H1 (cell line): ENCODE results near the gene PDE8B. TPM values are rescaled to one million over a fixed set of nuclear protein-coding genes. Genes with fewer than 3 reads are reported as not detected.

ENCODE experiments used
- CTCF ChIA-PET: fragments of 300-600 bp; sonication (Branson Sonifier 250); formaldehyde crosslinking; loops from one replicate; lab custom pipeline; 2021; ENCODE audit not compliant: partially characterized antibody; lab: Charles Lee
- POLR2A ChIA-PET: fragments of 300-600 bp; sonication (Branson Sonifier 250); formaldehyde crosslinking; loops from one replicate; lab custom pipeline; 2021; ENCODE audit warnings: inconsistent platforms; ENCODE audit not compliant: partially characterized antibody; lab: Charles Lee
- DNase-seq, 2 experiments: peaks; one replicate each; pipeline versions ENCODE4 v3.0.0 to v3.0.0-alpha.2; 2010 to 2022; ENCODE audit warnings: low spot score in 2 of 2, low read depth in 1 of 2, mixed read lengths in 1 of 2
- FAIRE-seq: peaks from 2 replicates; lab custom pipeline; 2011; peaks lifted over from hg19 to GRCh38; lab: Jason Lieb, UNC
- H2AFZ ChIP-seq: 2 replicates; pipeline ENCODE4 v1.8.1; 2012; ENCODE audit warnings: low read length, inconsistent platforms
- H2AK5ac ChIP-seq: 2 replicates; pipeline ENCODE4 v1.6.1; 2013; ENCODE audit warnings: low read depth, low read length
- H2BK120ac ChIP-seq: replicated peaks from 2 replicates; pipeline ENCODE3; 2013; ENCODE audit warnings: low read depth, low read length, inconsistent platforms
- H2BK12ac ChIP-seq: 2 replicates; pipeline ENCODE4 v1.6.1; 2013; ENCODE audit warnings: low read depth, low read length
- H2BK15ac ChIP-seq: 2 replicates; pipeline ENCODE4 v1.6.1; 2013; ENCODE audit warnings: low read length
- H2BK20ac ChIP-seq: 2 replicates; pipeline ENCODE4 v1.6.1; 2013; ENCODE audit warnings: low read length
- H2BK5ac ChIP-seq: 2 replicates; pipeline ENCODE4 v1.6.1; 2013; ENCODE audit warnings: low read depth, low read length
- H3K14ac ChIP-seq: 2 replicates; pipeline ENCODE4 v1.6.1; 2013; ENCODE audit warnings: inconsistent platforms; ENCODE audit not compliant: insufficient read length
- H3K18ac ChIP-seq: 2 replicates; pipeline ENCODE4 v1.6.1; 2013; ENCODE audit warnings: low read length; ENCODE audit errors: extremely low read depth
- H3K23ac ChIP-seq: 2 replicates; pipeline ENCODE4 v1.6.1; 2013; ENCODE audit warnings: inconsistent platforms; ENCODE audit not compliant: insufficient read length
- H3K23me2 ChIP-seq: 2 replicates; pipeline ENCODE4 v1.6.1; 2013; ENCODE audit warnings: low read depth, low read length
- H3K27ac ChIP-seq: 2 replicates; pipeline ENCODE4 v1.6.1; 2011; ENCODE audit warnings: low read depth, low read length, inconsistent platforms
- H3K27me3 ChIP-seq, 4 experiments: replicated peaks in 1 of 4; 1 replicate in 1 of 4; 2 replicates in 3 of 4; pipeline versions ENCODE4 v1.6.1 to v1.8.1; 2011 to 2013; ENCODE audit warnings: low read length in 3 of 4, mild to moderate bottlenecking in 3 of 4, inconsistent platforms in 2 of 4, mixed read lengths in 2 of 4, moderate library complexity in 1 of 4; ENCODE audit not compliant: control insufficient read depth in 3 of 4, insufficient read depth in 3 of 4; ENCODE audit errors: extremely low read depth in 1 of 4
- H3K36me3 ChIP-seq, 4 experiments: 2 replicates each; pipeline versions ENCODE4 v1.6.1 to v1.8.1; 2011 to 2013; ENCODE audit warnings: mild to moderate bottlenecking in 4 of 4, low read length in 3 of 4, moderate library complexity in 2 of 4, control low read depth in 1 of 4, inconsistent platforms in 1 of 4; ENCODE audit not compliant: insufficient read depth in 4 of 4, control insufficient read depth in 2 of 4
- H3K4ac ChIP-seq: replicated peaks from 2 replicates; pipeline ENCODE3; 2013; ENCODE audit warnings: low read length, low read depth, mixed read lengths, inconsistent platforms; ENCODE audit not compliant: insufficient read length
- H3K4me1 ChIP-seq, 4 experiments: replicated peaks in 1 of 4; 1 replicate in 1 of 4; 2 replicates in 3 of 4; pipeline versions ENCODE4 v1.6.1 to v1.8.1; 2011 to 2013; ENCODE audit warnings: low read length in 3 of 4, inconsistent platforms in 2 of 4, mixed read lengths in 1 of 4; ENCODE audit not compliant: insufficient read depth in 4 of 4, control insufficient read depth in 3 of 4
- H3K4me2 ChIP-seq, 2 experiments: 2 replicates each; pipeline versions ENCODE4 v1.6.1 to v1.8.1; 2011 to 2013; ENCODE audit warnings: low read depth in 2 of 2, low read length in 2 of 2, control low read depth in 1 of 2, inconsistent platforms in 1 of 2, mild to moderate bottlenecking in 1 of 2; ENCODE audit not compliant: insufficient read depth in 1 of 2
- H3K4me3 ChIP-seq, 4 experiments: fragments of 200-600, 300-600 bp in 1 of 4; sonication (generic), shearing (Covaris generic), sonication (Bioruptor Twin) in 1 of 4; 2 replicates each; pipeline versions ENCODE4 v1.5.1 to v1.8.1; 2011 to 2016; ENCODE audit warnings: low read length in 4 of 4, low read depth in 3 of 4, control low read depth in 2 of 4, inconsistent platforms in 2 of 4, mild to moderate bottlenecking in 2 of 4, mixed read lengths in 1 of 4, moderate library complexity in 1 of 4; ENCODE audit not compliant: insufficient read depth in 2 of 4; ENCODE audit errors: extremely low read depth in 1 of 4
- H3K56ac ChIP-seq: replicated peaks from 2 replicates; pipeline ENCODE3; 2013; ENCODE audit warnings: low read depth, mild to moderate bottlenecking, mixed read lengths, low read length, inconsistent platforms; ENCODE audit not compliant: insufficient read length
- H3K79me1 ChIP-seq: 2 replicates; pipeline ENCODE4 v1.6.1; 2013; ENCODE audit warnings: low read depth, low read length, control low read depth
- H3K79me2 ChIP-seq, 2 experiments: 2 replicates each; pipeline versions ENCODE4 v1.6.1 to v1.8.1; 2012 to 2013; ENCODE audit warnings: low read length in 2 of 2, mild to moderate bottlenecking in 2 of 2, inconsistent platforms in 1 of 2; ENCODE audit not compliant: insufficient read depth in 2 of 2, control insufficient read depth in 1 of 2
- H3K9ac ChIP-seq, 4 experiments: replicated peaks in 1 of 4; 1 replicate in 1 of 4; 2 replicates in 3 of 4; pipeline versions ENCODE4 v1.6.1 to v1.8.1; 2011 to 2013; ENCODE audit warnings: low read depth in 3 of 4, low read length in 3 of 4, control low read depth in 2 of 4, mild to moderate bottlenecking in 2 of 4, moderate library complexity in 2 of 4, inconsistent platforms in 1 of 4; ENCODE audit errors: extremely low read depth in 1 of 4
- H3K9me3 ChIP-seq, 2 experiments: 2 replicates each; pipeline versions ENCODE4 v1.6.1 to v1.8.1; 2012 to 2013; ENCODE audit warnings: mild to moderate bottlenecking in 2 of 2, moderate library complexity in 2 of 2, control low read depth in 1 of 2, inconsistent platforms in 1 of 2, low read depth in 1 of 2, low read length in 1 of 2, mixed read lengths in 1 of 2; ENCODE audit not compliant: insufficient read depth in 2 of 2
- H4K20me1 ChIP-seq, 2 experiments: replicated peaks in 1 of 2; 2 replicates each; pipeline versions ENCODE3 to v1.8.1; 2011 to 2013; ENCODE audit warnings: inconsistent platforms in 2 of 2, low read length in 2 of 2, mild to moderate bottlenecking in 1 of 2; ENCODE audit not compliant: insufficient read depth in 2 of 2, control insufficient read depth in 1 of 2
- H4K5ac ChIP-seq: 2 replicates; pipeline ENCODE4 v1.6.1; 2013; ENCODE audit warnings: low read length, low read depth, mixed read lengths, inconsistent platforms; ENCODE audit not compliant: insufficient read length
- H4K8ac ChIP-seq: 2 replicates; pipeline ENCODE4 v1.8.0; 2013; ENCODE audit warnings: mild to moderate bottlenecking, moderate library complexity, low read length, inconsistent platforms; ENCODE audit not compliant: insufficient read depth; ENCODE audit errors: extremely low read depth
- H4K91ac ChIP-seq: replicated peaks from 2 replicates; pipeline ENCODE3; 2013; ENCODE audit warnings: low read length, mixed read lengths, inconsistent platforms; ENCODE audit not compliant: insufficient read length
- E2F6 ChIP-seq: IDR thresholded peaks from 2 replicates; pipeline ENCODE4 v1.6.1; 2012; ENCODE audit warnings: inconsistent platforms
- FOSL1 ChIP-seq: IDR thresholded peaks from 2 replicates; pipeline ENCODE4 v1.6.1; 2011; ENCODE audit warnings: mild to moderate bottlenecking, low read depth, low read length, moderate library complexity; ENCODE audit not compliant: insufficient read depth
- HDAC2 ChIP-seq, 2 experiments: fragments of 300-600 bp in 1 of 2; sonication (generic) in 1 of 2; IDR thresholded peaks; 2 replicates each; pipeline ENCODE4 v1.6.1; 2011 to 2012; ENCODE audit warnings: low read depth in 2 of 2, low read length in 2 of 2, mild to moderate bottlenecking in 2 of 2, moderate library complexity in 2 of 2, borderline replicate concordance in 1 of 2, inconsistent platforms in 1 of 2
- HDAC6 ChIP-seq: IDR thresholded peaks from one replicate; pipeline ENCODE4 v1.7.1; 2012; ENCODE audit warnings: low read depth, mild to moderate bottlenecking, inconsistent platforms, low read length, moderate library complexity
- MAFK ChIP-seq: IDR thresholded peaks from 2 replicates; pipeline ENCODE4 v1.6.1; 2012; ENCODE audit warnings: low read depth, mild to moderate bottlenecking, improper control_type of control experiment, low read length
- PHF8 ChIP-seq: fragments of 200-600 bp; sonication (generic); conservative IDR thresholded peaks from 2 replicates; pipeline ENCODE4 v1.7.1; 2012; ENCODE audit warnings: low read depth, mild to moderate bottlenecking, inconsistent platforms, low read length, moderate library complexity
- POLR2A ChIP-seq, 2 experiments: IDR thresholded peaks; 1 replicate in 1 of 2; 2 replicates in 1 of 2; pipeline ENCODE4 v1.6.1; 2011; ENCODE audit warnings: low read depth in 2 of 2, low read length in 2 of 2, mild to moderate bottlenecking in 2 of 2; ENCODE audit errors: control extremely low read depth in 1 of 2
- SP1 ChIP-seq: IDR thresholded peaks from 2 replicates; pipeline ENCODE4 v1.6.1; 2011; ENCODE audit warnings: low read depth, low read length
- SP2 ChIP-seq: IDR thresholded peaks from 2 replicates; pipeline ENCODE4 v1.6.1; 2012; ENCODE audit warnings: mild to moderate bottlenecking, low read length, inconsistent platforms
- YY1 ChIP-seq: IDR thresholded peaks from 2 replicates; pipeline ENCODE4 v1.6.1; 2011; ENCODE audit warnings: low read depth, mild to moderate bottlenecking, low read length
- WGBS, 2 experiments: shearing (Covaris generic) in 1 of 2; methylation state at CpG; one replicate each; pipeline versions ENCODE4 v1.1.6 to v1.1.7; 2013 to 2015; ENCODE audit warnings: low lambda C conversion rate in 2 of 2, mixed read lengths in 2 of 2, inconsistent platforms in 1 of 2, low coverage in 1 of 2, missing lambda C conversion rate in 1 of 2; ENCODE audit not compliant: insufficient replicate concordance in 2 of 2, insufficient coverage in 1 of 2, insufficient read length in 1 of 2; ENCODE audit errors: extremely low coverage in 1 of 2, missing lambda C conversion rate in 1 of 2; 5-methylcytosine and 5-hydroxymethylcytosine counted together
- polyA plus RNA-seq, 7 experiments: library from polyadenylated mRNA; depleted of rRNA in 3 of 7; stranded (reverse) in 5 of 7; unstranded in 2 of 7; fragments of >200 nt in 5 of 7; fragments of 200-250 nt in 2 of 7; gene quantifications; 1 replicate in 5 of 7; 2 replicates in 1 of 7; 4 replicates in 1 of 7; pipeline versions ENCODE4 v1.2.1 to v1.2.3, GENCODE V29; 2011 to 2013; ENCODE audit warnings: missing spikeins in 2 of 7, mixed read lengths in 2 of 7
- total RNA-seq: library from RNA; stranded (reverse); fragmentation: NEBNext Ultra II Directional; extraction: Animal tissue kit (Norgen Biotek cat#: 25700); gene quantifications from 2 replicates; pipeline ENCODE4 v1.2.1, GENCODE V29; 2021

PDE8B gene
- total and polyA plus RNA-seq, 2 of the 8 experiments (the other 6 are each of a cell fraction or from before 2014, with no cell fraction given), result 0.32 to 1.1 TPM

- peak overlapping the region in 1 of 2 experiments; percentile 24; a peak in 2 of 4 replicates for H3K4me2 ChIP-seq
- H2BK15ac ChIP-seq, result no peak overlapping the region
- no peak overlapping the region for H3K23ac ChIP-seq
- H4K91ac ChIP-seq, result no peak overlapping the region
- DNase-seq (no peak), FAIRE-seq (no peak)
- no peaks in the 10 kb centered on the region for H4K20me1 ChIP-seq
- H3K4me1 ChIP-seq, result peaks cover 0 to 9% (median 7%) of the 10 kb centered on the region in 4 experiments; a peak in 4 of 7 replicates
- WGBS, 2 experiments, result 73% methylated on average over 5 of the region's 5 CpGs; no CpG with 5 or more reads in 1 of the 2 experiments
- no peak overlapping the region for H3K18ac ChIP-seq
- no peak overlapping the region for H3K56ac ChIP-seq
- ChIA-PET CTCF (interaction anchor here (1.0 kb wide), 3 partner anchors 9 to 93 kb away, joined by 3 to 5 read pairs (median 3); no protein-coding TSS in a partner anchor), POLR2A (interaction anchor here (1.1 kb wide), 1 partner anchor 15 kb away, joined by 4 read pairs; no protein-coding TSS in a partner anchor)
- no peak overlapping the region for H3K9ac ChIP-seq
- no peaks in the 10 kb centered on the region for H3K79me2 ChIP-seq
- H4K8ac ChIP-seq, result no peak overlapping the region
- H3K9me3 ChIP-seq, result no peaks in the 10 kb centered on the region
- no peak overlapping the region for H3K27ac ChIP-seq
- no peaks in the 10 kb centered on the region for H3K27me3 ChIP-seq
- H2AFZ ChIP-seq, result 0 out of 2 replicates have a peak overlapping the region, but pooled peaks have one; percentile 27
- no peak overlapping the region for H3K4me3 ChIP-seq
- H2AK5ac ChIP-seq, result no peak overlapping the region
- H2BK5ac ChIP-seq, result no peak overlapping the region
- no peak overlapping the region for H3K4ac ChIP-seq
- no peak overlapping the region for H4K5ac ChIP-seq
- H3K36me3 ChIP-seq, result no peaks in the 10 kb centered on the region
- H3K79me1 ChIP-seq, result no peaks in the 10 kb centered on the region
- H3K14ac ChIP-seq, result no peak overlapping the region
- no peak overlapping the region for H2BK12ac ChIP-seq
- H2BK20ac ChIP-seq, result no peak overlapping the region
- no peaks in the 10 kb centered on the region; the same call in 1 of the 2 replicates for H3K23me2 ChIP-seq
- no peak overlapping the region for H2BK120ac ChIP-seq
- TF ChIP-seq FOSL1, result no peak
- TF ChIP-seq SP2, result no peak
- TF ChIP-seq E2F6, result no peak
- no peak for TF ChIP-seq YY1
- TF ChIP-seq PHF8, result no peak
- no peak for TF ChIP-seq HDAC6
- TF ChIP-seq HDAC2 (IDR thresholded peaks at IDR 0.05; ENCODE audit: borderline replicate concordance in 1 of 2, low read depth in 2 of 2, low read length in 2 of 2), result no peak
- no peak for TF ChIP-seq MAFK
- no peak for TF ChIP-seq POLR2A (IDR thresholded peaks at IDR 0.05; ENCODE audit: control extremely low read depth in 1 of 2, low read depth in 2 of 2, low read length in 2 of 2)
- TF ChIP-seq SP1, result no peak
Measured at GRCh38 chr5:77333451-77334123, 123.1 kb downstream of the PDE8B start.
